Neural progenitor cell (in vitro differentiated cells): Measurements from ENCODE around the gene PIP4K2A. TPM values are rescaled to one million over a fixed set of nuclear protein-coding genes. Genes with fewer than 3 reads are reported as not detected.
A peak's percentile ranks its signal among the peaks of the same experiment; 100 is the strongest.
"Not testable (repeated sequence)": the region's sequence is repeated elsewhere in the genome, so short reads cannot be mapped to it uniquely, and the experiment has no call there.

Experiments
- DNase-seq: peaks from one replicate; pipeline ENCODE4 v3.0.0-alpha.2; 2016; ENCODE audit warnings: low spot score
- H2AFZ ChIP-seq: fragments of 200-600 bp; sonication (generic); replicated peaks from 2 replicates; pipeline ENCODE4 v1.6.1; 2016; ENCODE audit warnings: antibody characterized with exemption
- H3F3A ChIP-seq: fragments of 200-600 bp; sonication (generic); 2 replicates; pipeline ENCODE4 v1.6.1; 2016; ENCODE audit warnings: antibody characterized with exemption, low read depth
- H3K27ac ChIP-seq: fragments of 200-600 bp; sonication (generic); 2 replicates; pipeline ENCODE4 v1.5.1; 2016; ENCODE audit warnings: mild to moderate bottlenecking
- H3K27me3 ChIP-seq: fragments of 200-600 bp; sonication (generic); 2 replicates; pipeline ENCODE4 v1.6.1; 2016; ENCODE audit warnings: mild to moderate bottlenecking, moderate library complexity
- H3K36me3 ChIP-seq: fragments of 200-600 bp; sonication (generic); 2 replicates; pipeline ENCODE4 v1.5.1; 2016
- H3K4me1 ChIP-seq: fragments of 200-600 bp; sonication (generic); 2 replicates; pipeline ENCODE4 v1.6.1; 2016; ENCODE audit warnings: mixed run types
- H3K4me2 ChIP-seq: fragments of 200-600 bp; sonication (generic); 2 replicates; pipeline ENCODE4 v1.6.1; 2016
- H3K4me3 ChIP-seq: fragments of 200-600 bp; sonication (generic); 2 replicates; pipeline ENCODE4 v1.5.1; 2016
- H3K79me2 ChIP-seq: fragments of 200-600 bp; sonication (generic); 2 replicates; pipeline ENCODE4 v1.6.1; 2016; ENCODE audit warnings: low read depth
- H3K9ac ChIP-seq: fragments of 200-600 bp; sonication (generic); 2 replicates; pipeline ENCODE4 v1.6.1; 2016
- H3K9me3 ChIP-seq: fragments of 200-600 bp; sonication (generic); 2 replicates; pipeline ENCODE4 v1.5.1; 2016; ENCODE audit warnings: low read depth
- H4K20me1 ChIP-seq: fragments of 200-600 bp; sonication (generic); 2 replicates; pipeline ENCODE4 v1.6.1; 2016; ENCODE audit warnings: low read depth
- H3K27ac Mint-ChIP-seq: 3 replicates; pipeline ENCODE4 v1.8.0; 2021; ENCODE audit warnings: mixed read lengths
- H3K27me3 Mint-ChIP-seq: 2 replicates; pipeline ENCODE4 v1.8.0; 2022; ENCODE audit warnings: low read depth, mild to moderate bottlenecking, inconsistent platforms, moderate library complexity, mixed read lengths; ENCODE audit not compliant: insufficient read depth
- H3K36me3 Mint-ChIP-seq: 3 replicates; pipeline ENCODE4 v1.8.0; 2021; ENCODE audit warnings: mixed read lengths
- H3K4me1 Mint-ChIP-seq: 3 replicates; pipeline ENCODE4 v1.8.0; 2021; ENCODE audit warnings: mixed read lengths
- H3K4me3 Mint-ChIP-seq: 3 replicates; pipeline ENCODE4 v1.8.0; 2021; ENCODE audit warnings: mild to moderate bottlenecking, moderate library complexity, mixed read lengths
- H3K9me3 Mint-ChIP-seq: 3 replicates; pipeline ENCODE4 v1.8.0; 2020; ENCODE audit warnings: mixed read lengths
- EZH2 ChIP-seq: fragments of 200-600 bp; sonication (generic); IDR thresholded peaks from 2 replicates; pipeline ENCODE4 v1.6.1; 2017; ENCODE audit warnings: antibody characterized with exemption, mild to moderate bottlenecking, moderate library complexity
- EZH2phosphoT487 ChIP-seq: fragments of 200-600 bp; sonication (generic); IDR thresholded peaks from 2 replicates; pipeline ENCODE4 v1.6.1; 2017; ENCODE audit warnings: antibody characterized with exemption
- total RNA-seq: library from RNA; depleted of rRNA; stranded (reverse); fragments of >200 nt; gene quantifications from 2 replicates; pipeline ENCODE4 v1.2.3, GENCODE V29; 2015; ENCODE audit warnings: low replicate concordance
- TF ChIP-seq, protein P1 (sequence below): fragments of 200-600 bp; sonication (generic); IDR thresholded peaks from 2 replicates; pipeline ENCODE4 v1.5.1; 2017; ENCODE audit warnings: antibody characterized with exemption, mild to moderate bottlenecking

Gene PIP4K2A
- total RNA-seq, 1 donor from 2014 or later, result 37.6 TPM

DNA sequence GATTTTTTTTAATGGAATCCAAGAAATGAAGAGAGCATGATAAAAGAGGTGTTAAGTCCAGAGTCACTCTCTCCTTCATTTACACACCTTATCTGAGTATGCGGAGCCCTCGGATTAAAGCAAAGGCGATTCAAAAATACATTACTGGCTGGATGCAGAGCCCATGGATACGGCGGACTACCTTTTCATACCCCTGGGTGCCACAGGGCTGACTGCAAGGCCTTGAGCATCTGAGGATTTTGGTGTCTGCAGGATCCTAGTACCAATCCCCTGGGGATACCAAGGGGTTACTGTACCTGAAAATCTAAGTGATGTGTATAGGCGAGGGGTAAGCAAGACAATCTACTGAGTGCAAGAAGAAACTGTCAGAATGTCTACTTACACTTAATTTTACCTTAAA, 20.5 kb downstream of the PIP4K2A start:
- Histone ChIP-seq H3K9me3 (no peaks in the 10 kb centered on the region), H4K20me1 (peaks cover 11% of the 10 kb centered on the region), H3K4me2 (no peak overlapping the region), H3K27ac (no peak overlapping the region), H3K27me3 (no peaks in the 10 kb centered on the region), H2AFZ (no peak overlapping the region), H3K36me3 (no peaks in the 10 kb centered on the region), H3K79me2 (peaks cover 94% of the 10 kb centered on the region), H3K4me3 (no peak overlapping the region), H3K9ac (no peak overlapping the region), H3K4me1 (peaks cover 25% of the 10 kb centered on the region), H3F3A (peaks cover 19% of the 10 kb centered on the region)
- no peak overlapping the region for H3K27ac Mint-ChIP-seq
- TF ChIP-seq EZH2phosphoT487 (no peak), EZH2 (no peak)
- TF ChIP-seq, protein P1, sequence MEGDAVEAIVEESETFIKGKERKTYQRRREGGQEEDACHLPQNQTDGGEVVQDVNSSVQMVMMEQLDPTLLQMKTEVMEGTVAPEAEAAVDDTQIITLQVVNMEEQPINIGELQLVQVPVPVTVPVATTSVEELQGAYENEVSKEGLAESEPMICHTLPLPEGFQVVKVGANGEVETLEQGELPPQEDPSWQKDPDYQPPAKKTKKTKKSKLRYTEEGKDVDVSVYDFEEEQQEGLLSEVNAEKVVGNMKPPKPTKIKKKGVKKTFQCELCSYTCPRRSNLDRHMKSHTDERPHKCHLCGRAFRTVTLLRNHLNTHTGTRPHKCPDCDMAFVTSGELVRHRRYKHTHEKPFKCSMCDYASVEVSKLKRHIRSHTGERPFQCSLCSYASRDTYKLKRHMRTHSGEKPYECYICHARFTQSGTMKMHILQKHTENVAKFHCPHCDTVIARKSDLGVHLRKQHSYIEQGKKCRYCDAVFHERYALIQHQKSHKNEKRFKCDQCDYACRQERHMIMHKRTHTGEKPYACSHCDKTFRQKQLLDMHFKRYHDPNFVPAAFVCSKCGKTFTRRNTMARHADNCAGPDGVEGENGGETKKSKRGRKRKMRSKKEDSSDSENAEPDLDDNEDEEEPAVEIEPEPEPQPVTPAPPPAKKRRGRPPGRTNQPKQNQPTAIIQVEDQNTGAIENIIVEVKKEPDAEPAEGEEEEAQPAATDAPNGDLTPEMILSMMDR, result no peak
- H3K9me3 Mint-ChIP-seq, result peaks cover 10% of the 10 kb centered on the region
- no peak overlapping the region for H3K4me3 Mint-ChIP-seq
- no peak for DNase-seq
- H3K4me1 Mint-ChIP-seq, result peaks cover 3% of the 10 kb centered on the region
- peaks cover 7% of the 10 kb centered on the region for H3K36me3 Mint-ChIP-seq
- no peaks in the 10 kb centered on the region for H3K27me3 Mint-ChIP-seq

GRCh38 chr10:22693371-22693784, 21.0 kb downstream of the PIP4K2A start:
- Mint-ChIP-seq H3K27me3 (no peaks in the 10 kb centered on the region), H3K27ac (no peak overlapping the region), H3K4me1 (peaks cover 3% of the 10 kb centered on the region), H3K36me3 (peaks cover 7% of the 10 kb centered on the region), H3K4me3 (no peak overlapping the region), H3K9me3 (peaks cover 12% of the 10 kb centered on the region)
- Histone ChIP-seq H3K4me2 (no peak overlapping the region), H2AFZ (no peak overlapping the region), H3K27me3 (no peaks in the 10 kb centered on the region), H4K20me1 (peaks cover 11% of the 10 kb centered on the region), H3K9me3 (no peaks in the 10 kb centered on the region), H3K36me3 (no peaks in the 10 kb centered on the region), H3K4me1 (peaks cover 25% of the 10 kb centered on the region), H3F3A (peaks cover 19% of the 10 kb centered on the region), H3K27ac (no peak overlapping the region), H3K9ac (no peak overlapping the region), H3K79me2 (peaks cover 94% of the 10 kb centered on the region), H3K4me3 (no peak overlapping the region)
- no peak for DNase-seq
- TF ChIP-seq, protein P1, result no peak

DNA sequence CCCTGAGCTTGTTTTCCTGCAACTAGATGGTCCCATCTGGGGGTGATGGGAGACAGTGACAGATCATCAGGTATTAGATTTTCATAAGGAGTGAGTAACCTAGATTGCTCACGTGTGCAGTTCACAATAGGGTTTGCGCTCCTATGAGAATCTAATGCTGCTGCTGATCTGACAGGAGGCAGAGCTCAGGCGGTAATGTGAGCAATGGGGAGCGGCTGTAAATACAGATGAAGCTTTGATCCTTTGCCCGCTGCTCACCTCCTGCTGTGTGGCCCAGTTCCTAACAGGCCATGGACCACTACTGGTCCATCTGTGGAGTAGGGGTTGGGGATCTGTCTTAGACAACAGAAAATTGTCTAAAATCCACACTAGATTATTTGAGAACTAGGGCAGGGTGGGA, 22.3 kb downstream of the PIP4K2A start:
- not testable (repeated sequence) for H3K27ac Mint-ChIP-seq, H3K4me2 ChIP-seq, H3K4me3 ChIP-seq, H3K4me1 Mint-ChIP-seq, H3K27me3 ChIP-seq, H3K9ac ChIP-seq, H3K27me3 Mint-ChIP-seq, H3K36me3 Mint-ChIP-seq, H3K4me3 Mint-ChIP-seq, H3K36me3 ChIP-seq, H3K9me3 ChIP-seq, H2AFZ ChIP-seq, DNase-seq, H3K27ac ChIP-seq
- H3K9me3 Mint-ChIP-seq, result peaks cover 16% of the 10 kb centered on the region
- peaks cover 11% of the 10 kb centered on the region for H4K20me1 ChIP-seq
- peaks cover 95% of the 10 kb centered on the region for H3K79me2 ChIP-seq
- peaks cover 19% of the 10 kb centered on the region for H3F3A ChIP-seq
- peaks cover 25% of the 10 kb centered on the region for H3K4me1 ChIP-seq

DNA sequence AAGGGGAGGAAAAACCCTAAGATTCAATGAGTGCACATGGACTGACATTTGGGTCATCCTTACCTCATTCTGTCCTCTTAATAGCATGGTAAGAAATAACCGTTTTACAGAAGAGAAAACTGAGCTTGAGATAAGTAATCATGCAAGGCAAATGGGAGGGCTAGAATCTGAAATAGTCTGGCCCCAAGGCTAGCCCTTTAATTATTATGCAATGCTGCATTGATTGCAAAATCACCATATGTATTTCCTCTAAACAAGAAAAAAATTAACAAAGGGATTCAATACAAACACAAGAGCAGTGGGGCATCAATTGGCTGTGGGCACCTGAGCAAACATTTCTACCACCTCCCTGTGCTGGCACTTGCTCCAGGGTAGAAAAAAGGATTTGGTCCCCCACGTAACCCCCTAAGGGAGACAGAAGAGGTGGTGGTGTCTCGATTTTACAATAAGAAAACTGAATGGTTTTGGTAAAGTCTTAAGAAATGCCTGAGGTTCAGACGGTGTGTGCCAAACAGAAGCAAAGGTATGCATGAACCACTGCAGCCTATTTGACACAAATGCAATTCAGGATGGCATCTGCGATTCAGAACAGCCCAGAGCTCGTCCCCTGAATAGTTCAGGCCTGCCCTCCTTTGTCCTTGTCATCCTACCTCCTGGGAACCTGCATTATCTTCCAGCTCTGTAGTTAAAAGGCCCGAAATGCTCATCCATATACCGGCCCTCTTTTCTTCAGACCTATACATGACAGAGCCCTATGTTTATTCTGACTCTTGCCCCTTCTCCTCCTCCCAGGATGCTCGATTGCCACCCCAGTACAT, 23.6 kb downstream of the PIP4K2A start:
- no peaks in the 10 kb centered on the region for H3K27me3 Mint-ChIP-seq
- Histone ChIP-seq H3K36me3 (no peaks in the 10 kb centered on the region), H3K9me3 (no peaks in the 10 kb centered on the region), H3K27me3 (no peaks in the 10 kb centered on the region), H3K4me2 (peak overlapping the region; percentile 65), H4K20me1 (peaks cover 11% of the 10 kb centered on the region), H3K27ac (peak overlapping the region; percentile 30), H3K79me2 (peaks cover 94% of the 10 kb centered on the region), H3K4me3 (no peak overlapping the region), H3K9ac (no peak overlapping the region), H3K4me1 (peaks cover 25% of the 10 kb centered on the region), H3F3A (peaks cover 19% of the 10 kb centered on the region), H2AFZ (no peak overlapping the region)
- H3K4me3 Mint-ChIP-seq, result no peak overlapping the region
- DNase-seq, result peak; percentile 43
- peaks cover 3% of the 10 kb centered on the region for H3K4me1 Mint-ChIP-seq
- H3K36me3 Mint-ChIP-seq, result peaks cover 7% of the 10 kb centered on the region
- TF ChIP-seq, protein P1, result no peak
- no peak for TF ChIP-seq EZH2phosphoT487
- TF ChIP-seq EZH2, result no peak
- peaks cover 16% of the 10 kb centered on the region for H3K9me3 Mint-ChIP-seq
- no peak overlapping the region for H3K27ac Mint-ChIP-seq
